ENCODE results near the gene WDR46.
A peak's percentile ranks its signal among the peaks of the same experiment; 100 is the strongest.
"Not testable (repeated sequence)": the region's sequence is repeated elsewhere in the genome, so short reads cannot be mapped to it uniquely, and the experiment has no call there.

The WDR46 gene

DNA sequence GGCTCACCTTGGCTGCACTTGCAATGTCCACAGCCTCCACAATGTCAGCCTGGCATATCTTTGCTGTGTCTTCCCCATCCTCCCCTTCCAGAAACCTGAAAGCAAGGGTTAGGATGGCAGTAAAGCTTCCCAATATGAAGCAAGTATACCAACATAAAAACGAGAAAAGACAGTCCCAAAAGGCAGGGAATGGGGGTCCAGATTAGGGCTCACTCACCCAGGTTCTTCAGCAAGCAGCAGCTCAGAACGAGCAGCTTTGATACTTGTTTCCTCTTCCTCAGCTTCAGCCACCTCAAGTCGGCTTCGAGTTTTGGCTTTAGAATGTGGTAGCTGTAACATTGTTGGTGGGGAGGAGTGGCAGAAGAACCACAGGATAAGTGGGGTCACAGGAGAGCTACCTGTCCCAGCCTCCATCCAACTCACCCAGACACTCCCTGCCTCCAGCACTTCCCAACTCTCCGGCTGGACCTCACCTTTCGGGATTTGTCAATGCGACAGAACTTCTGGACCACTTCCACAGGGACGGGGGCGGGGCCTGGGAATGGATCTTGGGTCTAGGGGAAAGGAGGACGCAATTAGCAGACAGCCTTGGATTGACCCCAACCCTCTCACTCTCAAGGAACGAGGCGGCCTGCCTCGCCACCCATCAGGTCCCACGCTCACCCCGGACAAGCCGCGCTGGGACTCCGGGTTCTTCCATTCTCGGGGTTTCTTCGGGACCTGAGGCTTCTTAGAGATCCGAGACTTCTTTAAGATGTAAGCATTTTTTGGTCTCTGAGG, 708 bp downstream of the WDR46 start:
- no peak for DNase-seq (ENCODE audit: low read depth)

DNA sequence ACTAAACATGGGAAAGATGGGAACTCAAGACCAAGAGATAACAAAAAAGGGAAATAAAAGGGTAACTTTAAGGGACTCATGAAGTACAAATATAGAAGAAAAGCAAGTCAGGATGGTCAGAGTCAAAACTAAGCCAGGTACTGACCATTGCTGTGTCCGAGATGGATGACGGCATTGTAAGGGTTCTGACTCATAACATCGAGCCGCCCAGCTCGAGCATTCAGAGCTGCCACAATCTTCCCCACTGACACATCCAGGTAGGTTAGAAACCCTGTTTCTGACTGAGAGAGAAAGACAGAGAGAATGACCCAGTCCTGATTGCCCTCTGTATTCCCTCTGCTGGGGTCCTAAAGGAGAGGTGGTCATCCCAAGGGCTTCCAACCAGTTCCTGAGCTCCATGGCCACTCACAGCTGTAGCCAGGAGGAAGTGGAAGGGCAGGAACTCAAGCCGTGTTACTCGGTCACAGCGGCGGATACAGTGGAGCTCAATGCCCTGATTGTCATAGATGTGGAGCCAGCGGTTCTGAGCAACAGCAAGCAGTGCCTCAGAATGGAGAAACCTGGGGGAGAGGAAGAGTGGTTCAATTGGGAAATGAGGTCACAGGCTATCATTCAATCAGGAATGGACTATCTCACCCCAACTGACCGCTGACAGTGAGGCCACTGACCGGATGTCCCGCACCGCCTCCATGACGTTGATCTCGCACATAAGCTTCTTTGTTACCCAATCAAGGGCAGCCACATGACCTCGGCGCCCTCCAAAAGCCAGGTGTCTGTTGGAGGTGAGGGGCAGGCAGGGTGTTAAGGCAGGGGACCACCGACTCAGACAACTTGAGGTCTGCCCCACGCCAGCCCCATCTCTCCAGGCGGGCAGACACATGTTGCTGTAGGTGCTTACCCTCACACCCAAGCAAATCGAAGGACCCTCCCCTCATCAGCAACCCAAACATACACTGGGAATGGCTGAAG, 1.8 kb downstream of the WDR46 start:
- no peak for DNase-seq (ENCODE audit: low read depth)

DNA sequence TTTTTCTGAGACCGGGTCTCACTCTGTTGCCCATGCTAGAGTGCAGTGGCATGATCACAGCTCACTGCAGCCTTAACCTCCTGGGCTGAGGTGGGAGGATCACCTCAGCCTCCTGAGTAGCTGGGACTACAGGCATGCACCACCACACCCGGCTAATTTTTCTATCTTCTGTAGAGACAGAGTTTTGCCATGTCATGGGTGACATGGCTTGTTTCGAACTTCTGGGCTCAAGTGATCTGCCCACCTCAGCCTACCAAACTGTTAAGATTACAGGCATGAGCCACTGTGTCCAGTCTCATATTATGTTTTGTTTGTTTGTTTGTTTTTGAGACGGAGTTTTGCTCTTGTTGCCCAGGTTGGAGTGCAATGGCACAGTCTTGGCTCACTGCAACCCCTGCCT, 3.8 kb downstream of the WDR46 start:
- not testable (repeated sequence) for DNase-seq (ENCODE audit: low read depth)

DNA sequence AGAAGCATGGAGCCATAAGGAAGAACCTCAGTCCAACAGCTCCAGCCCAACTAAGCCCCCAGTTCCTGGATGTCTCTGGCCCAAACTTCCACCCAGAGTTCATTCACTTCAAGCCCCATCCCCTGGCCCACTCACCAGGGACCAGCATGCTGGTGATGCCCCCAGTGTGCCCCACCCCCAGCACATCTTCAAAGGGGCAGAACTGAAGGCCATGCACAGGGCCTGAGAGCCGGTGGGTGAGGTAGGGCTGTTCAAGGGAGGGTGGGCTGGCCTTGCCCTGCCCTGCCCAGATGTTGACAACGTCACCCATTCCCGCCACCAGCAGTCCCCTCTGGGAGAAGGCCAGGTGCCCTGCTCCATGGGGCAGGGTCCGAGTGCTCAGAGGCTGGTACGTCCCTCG, 8.5 kb downstream of the WDR46 start:
- no peak for DNase-seq (ENCODE audit: low read depth)

DNA sequence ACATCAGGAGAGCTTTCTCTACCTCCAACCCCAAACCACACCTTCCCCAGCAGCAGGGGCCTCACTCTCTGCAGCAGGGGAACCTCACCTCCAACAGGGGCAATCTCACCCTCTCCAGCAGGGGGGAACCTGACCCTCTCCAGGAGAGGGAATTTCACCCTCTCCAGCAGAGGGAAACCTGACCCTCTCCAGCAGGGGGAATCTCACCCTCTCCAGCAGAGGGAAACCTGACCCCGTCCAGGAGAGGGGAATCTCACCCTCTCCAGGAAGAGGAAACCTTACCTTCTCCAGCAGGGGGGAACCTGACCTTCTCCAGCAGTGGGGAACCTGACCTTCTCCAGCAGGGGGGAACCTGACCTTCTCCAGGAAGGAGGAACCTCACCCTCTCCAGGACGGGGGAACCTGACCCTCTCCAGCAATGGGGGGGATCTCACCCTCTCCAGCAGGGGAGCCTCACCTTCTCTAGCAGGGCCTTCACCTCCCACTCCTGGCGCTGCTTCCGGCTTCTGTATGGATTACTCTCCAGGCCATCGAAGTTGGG, 9.0 kb downstream of the WDR46 start:
- no peak for DNase-seq (ENCODE audit: low read depth)

DNA sequence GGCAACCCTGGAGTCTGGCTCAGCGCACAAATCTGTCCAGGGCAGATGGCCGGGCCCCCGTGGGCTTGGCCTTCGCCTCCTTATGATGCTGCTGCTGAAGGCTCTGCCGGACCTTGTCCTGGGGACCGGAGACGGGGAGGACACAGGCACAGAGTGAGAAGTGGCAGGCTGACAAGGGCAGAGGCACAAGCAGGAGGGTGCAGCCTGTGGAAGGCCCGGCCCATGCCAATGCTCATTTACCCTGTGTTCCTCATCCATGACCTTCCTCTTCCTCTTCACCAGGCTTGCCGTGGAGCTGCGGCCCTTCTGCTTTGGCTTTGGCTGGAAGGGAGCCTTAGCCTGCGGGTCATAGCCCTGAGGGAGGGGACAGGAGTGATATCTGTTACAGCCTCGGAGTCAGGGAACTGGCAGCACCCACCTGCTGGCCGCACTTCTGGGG, 9.8 kb downstream of the WDR46 start:
- no peak for DNase-seq (ENCODE audit: low read depth)

DNA sequence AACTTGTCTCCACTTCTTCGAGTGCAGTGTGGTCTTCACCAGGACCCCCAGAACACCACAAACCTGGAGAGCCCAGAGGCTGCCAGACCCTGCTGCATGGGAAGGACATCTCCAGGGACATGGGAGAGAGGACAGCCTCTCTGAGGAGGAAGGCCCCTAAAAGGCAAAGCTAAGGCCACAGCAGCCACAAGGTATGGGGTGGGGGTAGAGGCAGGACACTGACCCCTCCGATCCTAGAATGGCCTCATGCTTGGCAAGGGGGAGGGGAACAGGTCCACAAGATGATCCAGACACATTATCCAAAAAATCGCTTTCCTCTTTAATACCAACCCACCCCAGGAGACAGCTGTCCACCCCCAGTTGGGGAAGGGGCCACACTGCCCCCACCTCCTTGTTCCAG, 10.2 kb downstream of the WDR46 start:
- no peak for DNase-seq (ENCODE audit: low read depth)

DNA sequence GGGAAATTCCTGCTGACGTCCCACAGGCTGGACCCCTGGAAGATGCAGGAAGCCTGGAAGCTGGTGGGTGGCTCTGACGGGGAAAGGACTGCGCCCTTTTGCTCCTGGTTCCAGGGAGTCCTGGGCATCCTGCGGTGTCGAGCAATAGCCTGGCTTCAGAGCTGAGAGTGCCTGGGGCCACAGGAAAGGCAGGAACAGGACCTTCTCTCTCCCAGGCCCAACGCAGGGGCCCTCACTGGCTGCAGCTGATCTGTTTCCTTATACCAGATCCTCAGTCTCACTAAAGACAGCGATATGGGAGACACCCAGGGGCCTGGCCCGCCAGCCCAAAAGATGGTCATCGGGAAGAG, 10.7 kb downstream of the WDR46 start:
- DNase-seq (ENCODE audit: low read depth), result no peak

DNA sequence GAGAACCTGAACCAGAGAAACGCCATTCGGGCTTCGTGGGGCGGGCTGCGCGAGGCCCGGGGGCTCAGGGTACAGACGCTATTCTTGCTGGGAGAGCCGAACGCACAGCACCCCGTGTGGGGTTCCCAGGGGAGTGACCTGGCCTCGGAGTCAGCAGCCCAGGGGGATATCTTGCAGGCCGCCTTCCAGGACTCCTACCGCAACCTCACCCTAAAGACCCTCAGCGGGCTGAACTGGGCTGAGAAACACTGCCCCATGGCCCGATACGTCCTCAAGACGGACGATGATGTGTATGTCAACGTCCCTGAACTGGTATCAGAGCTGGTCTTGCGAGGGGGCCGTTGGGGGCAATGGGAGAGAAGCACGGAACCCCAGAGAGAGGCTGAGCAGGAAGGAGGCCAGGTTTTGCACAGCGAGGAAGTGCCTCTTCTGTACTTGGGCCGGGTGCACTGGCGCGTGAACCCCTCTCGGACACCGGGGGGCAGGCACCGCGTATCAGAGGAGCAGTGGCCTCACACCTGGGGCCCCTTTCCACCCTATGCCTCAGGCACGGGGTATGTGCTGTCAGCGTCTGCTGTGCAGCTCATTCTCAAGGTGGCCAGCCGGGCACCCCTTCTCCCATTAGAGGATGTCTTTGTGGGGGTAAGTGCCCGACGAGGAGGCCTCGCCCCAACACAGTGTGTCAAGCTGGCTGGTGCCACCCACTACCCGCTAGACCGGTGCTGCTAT, 11.2 kb downstream of the WDR46 start:
- DNase-seq (ENCODE audit: low read depth), result no peak

DNA sequence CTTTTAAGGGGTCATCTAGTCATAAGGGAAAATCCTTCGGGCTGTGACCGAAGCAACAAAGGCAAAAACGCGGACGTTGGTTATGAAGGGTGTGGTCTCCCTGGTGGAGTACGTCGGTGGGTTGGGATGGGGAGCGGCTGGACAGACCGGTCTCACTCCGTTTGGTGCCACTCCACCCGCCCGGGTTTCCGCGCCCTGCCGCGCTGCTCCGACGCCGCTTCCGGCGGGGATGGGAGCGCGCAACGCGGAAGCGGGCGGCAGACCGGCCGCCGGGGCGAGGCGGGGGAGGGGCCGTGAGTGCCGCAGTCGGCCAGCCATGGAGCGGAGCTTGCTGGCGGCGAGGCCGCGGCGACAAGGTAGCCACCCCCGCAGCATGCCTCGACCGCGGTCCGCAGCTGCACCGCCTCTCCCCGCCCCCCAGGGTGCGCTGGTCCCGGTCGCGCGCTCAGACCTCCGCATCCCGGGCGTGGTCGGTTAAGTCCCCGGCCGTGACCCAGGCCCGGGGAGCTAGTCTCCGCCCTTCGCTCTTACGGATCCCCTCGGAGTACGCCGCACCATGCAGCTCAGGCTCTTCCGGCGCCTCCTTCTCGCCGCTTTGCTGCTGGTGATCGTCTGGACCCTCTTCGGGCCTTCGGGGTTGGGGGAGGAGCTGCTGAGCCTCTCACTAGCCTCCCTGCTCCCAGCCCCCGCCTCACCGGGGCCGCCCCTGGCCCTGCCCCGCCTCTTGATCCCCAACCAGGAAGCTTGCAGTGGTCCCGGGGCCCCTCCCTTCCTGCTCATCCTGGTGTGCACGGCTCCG, 12.0 kb downstream of the WDR46 start, which contains the start of gene B3GALT4:
B3GALT4 (plus strand) TSS at position 260 of the 799 bp plus-strand sequence; CDS start at position 557, 297 bp downstream.
- DNase-seq (ENCODE audit: low read depth), result no peak

DNA sequence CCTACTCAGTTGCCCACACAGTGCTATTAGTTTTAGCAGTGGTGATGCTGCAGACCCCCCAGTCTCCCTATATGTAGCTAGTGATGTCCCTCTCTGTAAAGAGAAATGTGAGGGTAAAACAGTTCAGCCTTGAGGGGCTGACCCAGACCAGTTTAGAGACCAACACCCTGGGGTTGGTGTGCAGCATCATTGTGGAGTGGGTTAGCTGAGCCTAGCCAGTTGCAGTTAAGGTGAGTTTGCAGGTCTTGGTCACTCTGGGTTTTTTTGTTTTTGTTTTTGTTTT, 12.5 kb downstream of the WDR46 start:
- no peak for DNase-seq (ENCODE audit: low read depth)

DNA sequence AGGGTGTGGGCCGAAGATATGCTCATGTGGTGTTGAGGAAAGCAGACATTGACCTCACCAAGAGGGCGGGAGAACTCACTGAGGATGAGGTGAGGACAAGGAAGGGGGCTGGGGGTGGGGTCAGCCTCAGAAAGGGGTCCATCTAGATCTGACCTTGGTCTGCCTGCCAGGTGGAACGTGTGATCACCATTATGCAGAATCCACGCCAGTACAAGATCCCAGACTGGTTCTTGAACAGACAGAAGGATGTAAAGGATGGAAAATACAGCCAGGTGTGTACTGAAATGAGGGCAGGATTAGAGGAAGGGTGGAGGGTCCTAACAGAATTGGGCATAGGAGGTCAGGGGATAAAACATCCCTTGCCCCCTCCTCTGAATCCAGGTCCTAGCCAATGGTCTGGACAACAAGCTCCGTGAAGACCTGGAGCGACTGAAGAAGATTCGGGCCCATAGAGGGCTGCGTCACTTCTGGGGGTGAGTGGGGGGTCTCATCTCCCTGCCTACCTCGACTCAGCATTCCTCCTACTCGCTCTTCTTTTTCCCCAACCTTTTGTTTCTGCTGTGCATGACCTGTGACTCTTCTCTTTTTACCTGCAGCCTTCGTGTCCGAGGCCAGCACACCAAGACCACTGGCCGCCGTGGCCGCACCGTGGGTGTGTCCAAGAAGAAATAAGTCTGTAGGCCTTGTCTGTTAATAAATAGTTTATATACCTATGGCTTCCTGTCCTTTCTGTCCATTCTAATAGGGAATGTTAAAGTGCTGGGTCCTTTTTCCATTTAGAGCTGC, 13.1 kb downstream of the WDR46 start:
- not testable (repeated sequence) for DNase-seq (ENCODE audit: low read depth)

DNA sequence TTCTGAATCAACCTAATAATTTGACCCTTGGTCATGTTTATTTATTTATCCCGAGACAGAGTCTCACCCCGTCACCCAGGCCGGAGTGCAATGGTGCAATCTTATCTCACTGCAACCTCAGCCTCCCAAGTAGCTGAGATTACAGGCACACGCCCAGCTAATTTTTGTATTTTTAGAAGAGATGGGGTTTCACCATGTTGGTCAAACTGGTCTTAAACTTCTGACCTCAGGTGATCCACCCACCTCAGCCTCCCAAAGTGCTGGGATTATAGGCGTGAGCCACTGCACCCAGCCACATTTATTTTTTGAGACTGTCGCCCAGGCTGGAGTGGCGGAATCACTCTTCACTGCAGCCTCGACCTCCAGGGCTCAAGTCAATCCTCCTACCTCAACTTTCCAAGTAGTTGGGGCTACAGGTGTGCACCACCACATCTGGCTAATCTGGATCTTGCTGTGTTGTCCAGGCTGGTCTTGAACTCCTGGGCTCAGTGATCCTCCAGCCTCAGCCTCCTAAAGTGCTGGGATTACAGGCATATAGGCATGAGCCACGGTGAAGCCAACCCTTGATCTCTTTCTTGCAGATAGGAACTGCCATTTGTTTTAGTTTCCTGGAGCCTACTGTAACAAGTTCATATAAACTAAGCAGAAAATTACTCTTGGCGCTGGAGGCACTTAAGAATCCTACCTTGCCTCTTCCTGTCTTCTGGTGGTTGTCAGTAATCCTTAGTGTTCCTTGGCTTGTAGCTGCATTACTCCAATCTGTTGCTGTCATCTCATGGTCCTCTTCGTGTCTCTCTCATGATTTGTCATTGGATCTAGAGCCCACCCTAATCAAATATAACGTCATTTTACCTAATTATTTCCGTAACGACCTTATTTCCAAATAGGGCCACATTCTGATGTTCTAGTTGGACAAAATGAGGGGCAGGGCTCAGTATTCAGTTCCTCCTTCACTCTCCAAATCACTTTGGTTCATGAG, 14.8 kb downstream of the WDR46 start:
- DNase-seq (ENCODE audit: low read depth), result no peak

DNA sequence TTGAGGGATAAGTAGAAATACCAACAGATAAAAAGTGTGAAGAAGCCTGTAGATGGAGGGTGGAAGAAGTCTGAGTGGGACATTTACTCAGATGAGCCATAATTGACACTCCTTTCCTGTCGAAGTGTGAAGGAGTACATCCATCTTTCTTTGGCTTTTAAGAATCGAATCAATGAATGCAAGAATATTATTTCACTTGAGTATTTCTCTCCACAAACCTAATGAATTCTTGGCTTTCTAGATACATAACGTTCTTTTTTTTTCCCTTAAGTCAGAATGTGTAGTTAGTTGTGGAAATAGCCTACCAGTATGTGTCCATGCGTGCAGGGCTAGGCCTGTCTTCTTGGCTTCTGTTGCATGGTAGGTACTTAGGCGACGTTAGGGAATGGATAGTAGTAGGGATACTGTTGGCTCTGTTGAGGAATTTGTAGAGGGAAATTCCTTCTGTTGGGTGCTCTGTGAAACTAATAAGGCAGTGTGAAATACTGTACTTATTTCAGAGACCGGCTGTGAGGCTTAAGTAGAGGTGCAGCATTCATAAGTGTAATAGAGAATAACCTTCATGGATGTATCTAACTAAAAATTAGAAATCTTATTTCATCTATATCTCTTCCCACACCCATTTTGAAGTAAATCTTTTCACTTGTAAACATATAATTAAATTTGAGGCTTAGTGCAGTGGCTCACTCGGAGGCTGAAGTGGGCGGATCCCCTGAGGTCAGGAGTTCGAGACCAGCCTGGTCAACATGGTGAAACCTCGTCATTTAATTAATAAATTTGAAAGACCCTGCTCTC, 15.7 kb downstream of the WDR46 start:
- no peak for DNase-seq (ENCODE audit: low read depth)

DNA sequence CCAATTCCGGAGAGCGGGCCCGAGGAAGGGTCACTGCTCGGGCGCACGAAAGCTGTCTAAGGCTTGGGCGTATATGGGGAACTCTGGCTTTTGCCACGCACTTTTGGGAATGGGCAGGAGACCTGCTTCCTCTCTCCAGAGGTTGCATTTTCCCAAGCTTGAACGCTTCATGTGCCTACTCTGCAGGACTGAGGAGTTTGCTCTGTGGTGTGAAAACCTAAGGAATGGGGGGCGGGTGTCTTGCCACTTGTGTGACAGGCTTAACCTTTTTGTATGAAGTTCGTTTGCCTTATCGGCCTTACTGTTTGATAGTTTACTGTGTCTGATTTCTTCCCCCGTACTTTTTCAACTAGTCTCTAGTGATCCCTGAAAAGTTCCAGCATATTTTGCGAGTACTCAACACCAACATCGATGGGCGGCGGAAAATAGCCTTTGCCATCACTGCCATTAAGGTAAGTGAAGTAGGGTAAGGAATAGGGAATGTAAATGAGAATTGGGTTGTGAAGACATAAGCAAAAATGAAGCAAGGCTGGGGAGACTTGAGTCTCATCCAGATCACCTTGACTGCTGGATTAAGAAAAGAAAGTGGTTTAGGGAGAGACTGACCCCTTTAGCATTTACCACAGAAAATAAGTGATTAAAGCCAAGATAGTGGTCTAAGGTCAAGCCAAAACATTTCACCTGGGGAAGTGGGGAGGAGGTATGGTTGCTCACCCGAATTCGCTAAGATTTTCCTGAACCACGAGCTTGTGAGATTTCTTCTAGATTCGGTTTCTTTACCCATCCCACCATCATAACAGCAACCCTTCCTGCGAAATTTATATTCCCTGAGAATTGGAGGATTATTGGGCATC, 16.5 kb downstream of the WDR46 start:
- DNase-seq (ENCODE audit: low read depth), result no peak

DNA sequence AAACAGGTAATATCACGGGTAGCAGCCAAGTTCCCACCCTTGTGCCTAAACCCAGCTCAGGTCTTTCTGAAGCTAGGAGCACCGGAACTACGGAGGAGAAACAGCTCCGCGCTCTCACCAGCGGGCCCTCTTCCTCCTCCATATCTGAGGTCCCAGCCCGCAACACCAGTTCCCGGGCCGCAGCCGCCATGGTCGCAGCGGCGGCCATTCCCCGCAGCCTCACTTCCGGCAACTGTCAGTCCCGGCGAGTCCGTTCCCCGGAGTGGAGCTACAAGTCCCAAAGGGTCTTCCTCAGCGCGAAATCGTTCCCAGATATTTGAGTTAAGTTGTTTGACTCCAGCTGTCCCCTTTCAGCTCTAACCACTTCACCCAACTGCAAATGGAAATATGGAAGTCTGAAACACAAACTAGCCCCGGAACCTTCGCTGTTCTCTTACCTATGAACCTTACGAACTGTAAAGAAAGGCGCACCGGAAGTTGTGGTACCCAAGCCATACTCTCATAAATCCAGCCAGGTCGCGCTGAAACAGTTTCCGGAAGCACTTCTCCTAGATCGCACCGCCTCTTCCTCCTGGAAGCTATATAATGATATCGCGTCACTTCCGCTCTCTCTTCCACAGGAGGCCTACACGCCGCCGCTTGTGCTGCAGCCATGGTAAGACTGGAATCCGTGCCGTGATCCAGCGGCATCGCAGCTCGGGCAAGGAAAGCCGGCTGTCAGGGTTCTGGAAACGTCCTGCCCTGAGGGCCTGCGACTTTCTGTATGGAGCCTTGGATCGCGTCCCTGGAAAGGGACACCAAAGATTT, 17.4 kb downstream of the WDR46 start, which contains the start of the genes RPS18 and VPS52:
RPS18 (plus strand) TSS at position 608 of the 807 bp plus-strand sequence; CDS start at position 653, 45 bp downstream.
VPS52 (minus strand) TSS at position 409 of the 807 bp plus-strand sequence; CDS start at position 208, 201 bp downstream.
- peak; percentile 95 for DNase-seq (ENCODE audit: low read depth)

DNA sequence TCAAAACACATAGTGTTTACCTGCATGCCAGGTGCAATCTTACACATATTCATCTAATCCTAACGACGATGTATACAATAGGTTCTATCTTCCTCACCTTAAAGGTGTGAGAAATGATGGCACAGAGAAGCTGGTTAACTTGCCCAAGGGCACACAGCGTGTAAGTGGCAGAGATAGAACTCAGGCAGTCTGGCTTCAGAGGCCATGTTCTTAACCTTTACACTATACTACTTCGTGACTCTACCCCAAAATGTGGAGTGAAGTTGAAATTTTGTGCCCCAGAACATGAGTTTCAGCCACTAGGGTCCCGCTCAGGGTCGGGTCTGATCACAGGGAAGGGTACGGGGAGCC, 17.9 kb downstream of the WDR46 start:
- DNase-seq (ENCODE audit: low read depth), result no peak

Data from GM04503 (cell line).